Lung (tissue), 12 donors: ENCODE measurements around the gene PKMYT1. TPM values are rescaled to one million over a fixed set of nuclear protein-coding genes. Genes with fewer than 3 reads are reported as not detected.

Source experiments
- ATAC-seq: fragments of 200-7000 bp; cut with Tn5 transposase; one replicate; pipeline ENCODE4 v1.9.1; 2020; ENCODE audit warnings: moderate number of reproducible peaks; ENCODE audit not compliant: insufficient read depth, low FRiP score
- DNase-seq, 3 donors: peaks; one replicate each; pipeline ENCODE4 v3.0.0-alpha.2; 2013 to 2017
- H3K27ac ChIP-seq, 2 donors: one replicate each; pipeline ENCODE4 v1.5.1; 2013; ENCODE audit warnings: mild to moderate bottlenecking in 2 of 2, moderate library complexity in 2 of 2, control low read depth in 1 of 2, inconsistent platforms in 1 of 2, low read depth in 1 of 2, low read length in 1 of 2
- H3K27me3 ChIP-seq, 3 donors: one replicate each; pipeline ENCODE4 v1.5.1; 2013; ENCODE audit warnings: low read length in 2 of 3; ENCODE audit not compliant: control insufficient read depth in 3 of 3, insufficient read depth in 3 of 3
- H3K36me3 ChIP-seq, 4 donors: one replicate each; pipeline ENCODE4 v1.5.1; 2013; ENCODE audit warnings: low read length in 4 of 4, mild to moderate bottlenecking in 1 of 4, moderate library complexity in 1 of 4; ENCODE audit not compliant: control insufficient read depth in 4 of 4, insufficient read depth in 4 of 4
- H3K4me1 ChIP-seq, 5 donors: one replicate each; pipeline ENCODE4 v1.5.1; 2013; ENCODE audit warnings: low read length in 5 of 5, mild to moderate bottlenecking in 2 of 5, moderate library complexity in 1 of 5; ENCODE audit not compliant: control insufficient read depth in 5 of 5, insufficient read depth in 5 of 5
- H3K4me3 ChIP-seq: one replicate; pipeline ENCODE4 v1.5.1; 2013; ENCODE audit warnings: mild to moderate bottlenecking, control low read depth, moderate library complexity
- H3K9ac ChIP-seq, 2 donors: one replicate each; pipeline ENCODE4 v1.5.1; 2013; ENCODE audit warnings: low read length in 2 of 2, control low read depth in 1 of 2; ENCODE audit not compliant: insufficient read depth in 1 of 2
- H3K9me3 ChIP-seq, 4 donors: one replicate each; pipeline ENCODE4 v1.5.1; 2013; ENCODE audit warnings: low read length in 3 of 4, mild to moderate bottlenecking in 1 of 4, moderate library complexity in 1 of 4; ENCODE audit not compliant: control insufficient read depth in 4 of 4, insufficient read depth in 3 of 4
- CTCF ChIP-seq: IDR thresholded peaks from 2 replicates; pipeline ENCODE4 v1.5.1; 2012; ENCODE audit warnings: mild to moderate bottlenecking; ENCODE audit errors: control extremely low read depth, extremely low read depth
- WGBS, 2 donors: extraction: QIAGEN DNeasy Blood & Tissue Kit; methylation state at CpG; one replicate each; pipeline ENCODE4 v1.1.7; 2013; 5-methylcytosine and 5-hydroxymethylcytosine counted together
- polyA plus RNA-seq, 2 donors: library from polyadenylated mRNA; stranded (reverse); fragments of 200-250 nt; gene quantifications; one replicate each; pipeline ENCODE4 v1.2.1, GENCODE V29; 2013
- total RNA-seq, 2 donors: library from RNA; depleted of rRNA in 1 of 2; stranded (reverse); fragments of >200 nt in 1 of 2; gene quantifications; one replicate each; pipeline ENCODE4 v1.2.1, GENCODE V29; 2014 to 2021
- donor health status: control.
- donor health status: control.
- donor health status: Bipolar disorder and iron deficiency.
- donor health status: healthy.
- donor health status: DM: yes; HTN: yes; CAD: no.

The PKMYT1 gene
- total and polyA plus RNA-seq, 4 donors, result 2.9 to 9.4 (median 5.2) TPM

GRCh38 chr16:2964475-2965336 is 15.5 kb downstream of the PKMYT1 start:
- no peak overlapping the region for H3K4me3 ChIP-seq
- 0 to 1% methylated on average over 36 to 68 of the region's 68 CpGs for WGBS, 2 donors

GRCh38 chr16:2963723-2964474 is 16.3 kb downstream of the PKMYT1 start, which contains the start of gene KREMEN2:
Gene KREMEN2, plus strand, starts transcription at chr16:2964275. Its CDS starts 246 bp downstream, at chr16:2964521.
- WGBS, 2 donors, result 1% methylated on average over 51 to 60 of the region's 60 CpGs
- Histone ChIP-seq H3K27me3 (peaks cover 7 to 50% (median 33%) of the 10 kb centered on the region in 3 donors), H3K9me3 (no peaks in the 10 kb centered on the region), H3K9ac (no peak within 1 kb of the TSS), H3K27ac (no peak within 1 kb of the TSS), H3K36me3 (no peaks in the 10 kb centered on the region), H3K4me1 (peaks cover 0 to 34% (median 6%) of the 10 kb centered on the region in 5 donors), H3K4me3 (no peak within 1 kb of the TSS)
- ATAC-seq (no peak), DNase-seq (no peak)
- no peak for TF ChIP-seq CTCF

More at GRCh38 chr16:2964475-2965336, 15.5 kb downstream of the PKMYT1 start:
- H3K9ac ChIP-seq, result no peak overlapping the region
- DNase-seq (peak in 1 of 3 donors; percentile 60), ATAC-seq (no peak)
- peaks cover 0 to 34% (median 6%) of the 10 kb centered on the region in 5 donors for H3K4me1 ChIP-seq
- TF ChIP-seq CTCF, result no peak
- H3K27ac ChIP-seq, result no peak overlapping the region
- H3K27me3 ChIP-seq, result peaks cover 7 to 50% (median 31%) of the 10 kb centered on the region in 3 donors
- no peaks in the 10 kb centered on the region for H3K36me3 ChIP-seq
- no peaks in the 10 kb centered on the region for H3K9me3 ChIP-seq

GRCh38 chr16:2963074-2963722 is 17.0 kb downstream of the PKMYT1 start:
- no peak for ATAC-seq
- Histone ChIP-seq H3K27ac (no peak overlapping the region), H3K4me1 (peaks cover 0 to 29% (median 6%) of the 10 kb centered on the region in 5 donors), H3K36me3 (no peaks in the 10 kb centered on the region), H3K9me3 (no peaks in the 10 kb centered on the region), H3K9ac (no peak overlapping the region), H3K4me3 (no peak overlapping the region), H3K27me3 (peaks cover 7 to 46% (median 31%) of the 10 kb centered on the region in 3 donors)
- TF ChIP-seq CTCF, result no peak
- DNase-seq, result no peak
- WGBS, 2 donors, result 2% methylated on average over 26 to 40 of the region's 40 CpGs
